ENCODE results near the gene SLC25A10.
A peak's percentile ranks its signal among the peaks of the same experiment; 100 is the strongest.

The SLC25A10 gene

GRCh38 chr17:81741049-81741593 lies 29.0 kb downstream of the SLC25A10 start:
- Mint-ChIP-seq H3K4me1 (peaks cover 7% of the 10 kb centered on the region), H3K9me3 (no peaks in the 10 kb centered on the region), H3K4me3 (no peak overlapping the region), H3K27ac (no peak overlapping the region), H3K27me3 (peaks cover 60% of the 10 kb centered on the region)
- ATAC-seq (peak; percentile 50), DNase-seq (no peak)

- Mint-ChIP-seq H3K4me3 (no peak overlapping the region), H3K4me1 (peaks cover 5% of the 10 kb centered on the region), H3K27me3 (peaks cover 55% of the 10 kb centered on the region), H3K27ac (no peak overlapping the region), H3K9me3 (no peaks in the 10 kb centered on the region)
- ATAC-seq (peak; percentile 55), DNase-seq (no peak)
These were observed 29.7 kb downstream of the SLC25A10 start for GRCh38 chr17:81741594-81742452.

All from stimulated activated naive CD8-positive, alpha-beta T cell treated with anti-CD3 and anti-CD28 coated beads, Interleukin-15, amount 100 ng/mL, for 72 hours (primary cell).